Effector memory CD8-positive, alpha-beta T cell (primary cell): ENCODE measurements around the gene ACSS2.
A peak's percentile ranks its signal among the peaks of the same experiment; 100 is the strongest.
"Not testable (repeated sequence)": the region's sequence is repeated elsewhere in the genome, so short reads cannot be mapped to it uniquely, and the experiment has no call there.

Source experiments
- ATAC-seq: fragments of 150-1000 bp; cut with Tn5 transposase; replicated peaks from 2 replicates; pipeline ENCODE4 v1.10.0; 2021; ENCODE audit warnings: mild to moderate bottlenecking, moderate library complexity
- DNase-seq, 3 experiments: peaks; one replicate each; pipeline ENCODE4 v3.0.0; 2021
- H3K27ac Mint-ChIP-seq, 2 donors: one replicate each; pipeline ENCODE4 v1.8.0; 2022; ENCODE audit warnings: mild to moderate bottlenecking in 2 of 2, mixed read lengths in 2 of 2, moderate library complexity in 2 of 2
- H3K27me3 Mint-ChIP-seq, 2 donors: one replicate each; pipeline ENCODE4 v1.8.0; 2022; ENCODE audit warnings: mixed read lengths in 2 of 2
- H3K36me3 Mint-ChIP-seq: one replicate; pipeline ENCODE4 v1.8.0; 2022; ENCODE audit warnings: mild to moderate bottlenecking, moderate library complexity, mixed read lengths; ENCODE audit not compliant: insufficient read depth
- H3K4me1 Mint-ChIP-seq, 2 donors: one replicate each; pipeline ENCODE4 v1.8.0; 2022; ENCODE audit warnings: low read depth in 2 of 2, mixed read lengths in 2 of 2
- H3K4me3 Mint-ChIP-seq, 2 donors: one replicate each; pipeline ENCODE4 v1.8.0; 2022; ENCODE audit warnings: mild to moderate bottlenecking in 2 of 2, mixed read lengths in 2 of 2, moderate library complexity in 2 of 2
- H3K9me3 Mint-ChIP-seq, 2 donors: one replicate each; pipeline ENCODE4 v1.8.0; 2022; ENCODE audit warnings: mixed read lengths in 2 of 2

The ACSS2 gene

DNA sequence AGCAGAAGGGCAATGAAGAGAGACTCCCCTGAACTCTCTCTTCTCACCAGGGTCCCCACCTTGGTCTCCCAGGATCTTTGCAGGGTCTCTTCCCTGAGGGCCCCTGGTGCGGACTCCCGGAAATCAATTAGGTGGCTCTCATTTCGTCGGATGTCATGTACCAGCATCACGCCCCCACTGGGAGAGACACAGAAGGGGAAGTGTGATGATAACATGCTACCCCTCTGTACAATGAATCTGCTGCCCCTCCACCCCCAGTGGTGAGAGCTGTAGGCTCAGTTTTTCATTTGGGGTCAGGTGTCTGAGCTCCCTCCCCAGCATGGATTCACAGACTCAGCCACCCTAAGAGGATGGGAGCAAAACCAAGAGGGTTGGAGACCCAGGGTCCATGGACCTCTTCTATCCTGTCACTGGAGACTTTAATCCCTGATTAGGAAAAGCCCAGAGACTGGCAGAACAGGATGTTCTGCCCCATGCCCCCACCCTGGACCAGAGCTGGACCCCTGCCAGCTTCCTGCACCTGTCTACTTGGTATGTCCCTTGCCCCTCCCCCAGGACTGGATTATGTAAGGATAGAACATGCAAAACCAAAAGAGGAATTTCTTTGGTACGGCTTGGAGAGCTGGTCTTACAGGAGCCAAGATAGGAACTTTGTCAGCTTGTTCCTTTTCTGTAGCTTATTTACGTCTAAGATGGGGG is 14.9 kb upstream of the ACSS2 start:
- Mint-ChIP-seq H3K4me3 (no peak overlapping the region), H3K4me1 (peaks cover 0 to 13% of the 10 kb centered on the region in 2 donors), H3K9me3 (no peaks in the 10 kb centered on the region), H3K27ac (no peak overlapping the region), H3K36me3 (peaks cover 4% of the 10 kb centered on the region), H3K27me3 (no peaks in the 10 kb centered on the region)
- ATAC-seq (no peak), DNase-seq (no peak)

DNA sequence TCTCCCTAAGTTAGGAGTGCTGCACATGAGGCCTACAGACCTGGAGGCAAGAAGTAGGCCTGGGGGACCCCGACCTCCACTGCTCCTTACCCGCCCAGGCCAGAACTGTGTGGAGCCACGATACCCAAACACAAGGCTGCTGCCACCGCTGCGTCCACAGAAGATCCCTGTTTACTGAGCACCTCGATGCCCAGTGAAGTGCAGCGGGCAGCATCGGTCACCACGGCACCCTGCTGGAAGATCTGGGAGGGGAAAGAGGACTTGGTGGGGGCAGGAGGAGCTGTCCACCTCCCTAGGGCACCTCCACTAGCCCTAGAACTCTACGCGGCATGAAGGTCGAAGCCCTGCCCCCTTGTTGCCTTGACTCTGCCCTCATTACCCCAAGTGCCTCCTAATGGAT is 13.7 kb upstream of the ACSS2 start:
- no peaks in the 10 kb centered on the region for H3K27me3 Mint-ChIP-seq
- H3K27ac Mint-ChIP-seq = peak overlapping the region in 1 of 2 donors; percentile 59
- no peak for ATAC-seq
- H3K4me3 Mint-ChIP-seq = no peak overlapping the region
- peaks cover 4% of the 10 kb centered on the region for H3K36me3 Mint-ChIP-seq
- DNase-seq = no peak
- H3K4me1 Mint-ChIP-seq = peaks cover 0 to 13% of the 10 kb centered on the region in 2 donors
- no peaks in the 10 kb centered on the region for H3K9me3 Mint-ChIP-seq

DNA sequence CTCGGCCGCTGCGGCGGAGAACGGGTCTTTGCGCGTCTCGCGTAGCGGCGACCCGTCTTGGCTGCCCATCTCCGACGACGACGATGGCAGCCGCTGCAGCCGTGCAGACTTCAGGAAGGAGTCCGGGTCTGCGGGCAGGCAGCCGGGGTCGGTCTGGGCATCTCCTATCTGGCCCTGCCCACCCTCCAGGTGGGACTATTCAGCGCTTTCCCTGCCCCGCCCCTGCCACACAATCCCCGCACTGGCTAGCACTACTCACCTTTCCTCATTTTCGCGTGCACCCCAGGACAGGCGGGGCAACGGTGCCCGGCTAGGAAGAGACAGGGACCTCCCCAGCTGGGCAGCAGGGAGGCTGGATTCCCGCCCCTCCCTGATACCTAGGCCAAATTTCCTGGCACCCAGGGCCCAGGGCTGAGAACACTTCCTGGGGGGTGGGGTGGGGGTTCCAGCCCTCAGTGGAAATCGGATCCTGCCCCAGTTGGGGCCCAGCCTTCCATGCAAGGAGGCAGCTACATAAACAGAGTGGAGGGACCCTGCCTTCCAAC is 12.9 kb upstream of the ACSS2 start:
- Mint-ChIP-seq H3K27ac (peak overlapping the region in 1 of 2 donors; percentile 59), H3K4me3 (no peak overlapping the region), H3K27me3 (no peaks in the 10 kb centered on the region), H3K9me3 (no peaks in the 10 kb centered on the region), H3K36me3 (peaks cover 4% of the 10 kb centered on the region), H3K4me1 (peaks cover 0 to 13% of the 10 kb centered on the region in 2 donors)
- ATAC-seq = no peak
- no peak for DNase-seq

DNA sequence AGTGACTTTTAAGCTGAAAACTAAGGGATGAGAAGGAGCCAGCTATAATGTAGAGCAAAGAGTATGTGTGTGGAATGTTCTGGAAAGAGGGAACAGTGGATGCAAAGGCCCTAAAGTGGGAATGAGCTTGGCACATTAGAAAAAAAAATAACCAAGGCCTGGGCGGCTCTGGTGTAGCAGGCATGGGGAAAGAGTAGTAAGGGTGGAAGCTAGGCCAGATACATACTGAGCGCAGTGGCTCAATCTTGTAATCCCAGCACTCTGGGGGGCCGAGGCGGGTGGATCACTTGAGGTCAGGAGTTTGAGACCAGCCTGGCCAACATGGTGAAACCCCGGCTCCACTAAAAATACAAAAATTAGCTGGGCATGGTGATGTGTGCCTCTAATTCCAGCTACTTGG is 12.2 kb upstream of the ACSS2 start:
- Mint-ChIP-seq H3K27me3 (no peaks in the 10 kb centered on the region), H3K9me3 (no peaks in the 10 kb centered on the region), H3K27ac (peak overlapping the region in 1 of 2 donors; percentile 1), H3K4me1 (peaks cover 0 to 13% of the 10 kb centered on the region in 2 donors), H3K4me3 (no peak overlapping the region), H3K36me3 (peaks cover 4% of the 10 kb centered on the region)
- DNase-seq (no peak), ATAC-seq (no peak)

DNA sequence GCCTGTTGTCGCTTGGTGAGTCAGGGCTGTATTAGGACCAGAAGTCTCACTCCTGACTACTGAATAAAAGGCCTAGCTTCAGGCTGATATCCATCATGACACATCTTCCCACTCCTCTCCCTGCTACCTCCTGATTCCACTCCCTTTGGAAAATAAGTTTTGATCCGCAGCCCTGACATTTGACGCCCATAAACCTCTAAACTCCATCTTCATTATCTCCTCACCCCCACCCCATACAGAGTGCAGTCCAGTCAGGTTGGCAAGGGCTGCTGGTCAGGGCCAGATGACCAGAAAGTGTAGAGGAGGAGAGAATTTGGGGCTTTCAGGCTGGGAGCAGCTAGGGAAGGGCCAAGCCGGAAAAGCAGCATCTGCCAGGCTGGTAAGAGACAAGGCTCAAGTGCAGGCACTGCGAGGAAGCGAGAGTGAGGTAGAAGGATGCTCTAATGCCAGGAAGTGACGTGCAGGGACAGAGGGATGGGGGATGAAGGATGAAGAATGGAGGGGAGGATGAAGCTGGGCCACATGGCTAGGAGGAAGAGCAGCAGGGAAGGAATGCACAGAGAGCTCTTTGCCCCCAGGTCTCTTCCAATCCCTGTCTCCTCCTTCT is 5.0 kb upstream of the ACSS2 start:
- H3K4me1 Mint-ChIP-seq = peaks cover 29 to 40% of the 10 kb centered on the region in 2 donors
- peaks cover 3% of the 10 kb centered on the region for H3K36me3 Mint-ChIP-seq
- H3K27ac Mint-ChIP-seq = peak overlapping the region; percentile 0 to 2
- H3K4me3 Mint-ChIP-seq = peak overlapping the region; percentile 83 to 89
- no peaks in the 10 kb centered on the region for H3K27me3 Mint-ChIP-seq
- ATAC-seq (no peak), DNase-seq (no peak)
- H3K9me3 Mint-ChIP-seq = no peaks in the 10 kb centered on the region

DNA sequence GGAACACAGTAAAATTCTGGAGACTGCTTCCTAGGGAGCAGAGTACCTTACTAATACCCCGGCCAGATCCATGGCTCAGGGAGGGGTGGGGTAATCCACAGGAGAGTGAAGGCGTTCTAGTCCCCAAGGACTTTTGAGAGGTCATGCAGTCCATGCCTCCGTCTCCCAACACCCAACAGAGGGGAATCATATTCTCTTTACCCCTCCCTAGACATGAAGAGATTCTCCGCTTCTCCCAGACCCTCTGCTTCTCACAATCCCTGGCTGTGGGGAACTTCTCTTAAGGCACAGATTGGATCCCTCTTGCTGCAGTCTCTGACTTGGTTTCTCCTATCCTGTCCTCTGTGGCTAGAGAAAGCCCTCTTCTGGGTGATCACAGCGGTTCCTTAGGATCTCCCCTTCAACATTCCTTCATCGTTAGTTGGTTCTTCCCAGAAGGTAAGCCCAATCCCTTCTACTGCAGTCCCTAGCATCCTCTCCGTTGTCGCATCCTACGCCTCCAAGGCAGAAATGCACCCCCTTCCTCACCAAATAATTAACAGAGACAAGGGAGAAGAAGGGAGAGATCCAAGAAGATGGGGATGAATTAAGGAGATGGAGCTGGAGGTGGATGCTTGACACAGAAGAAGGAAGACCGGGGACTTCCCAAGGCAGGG is 4.3 kb upstream of the ACSS2 start:
- peaks cover 4% of the 10 kb centered on the region for H3K36me3 Mint-ChIP-seq
- ATAC-seq (no peak), DNase-seq (no peak)
- H3K27ac Mint-ChIP-seq = peak overlapping the region; percentile 41 to 71
- H3K27me3 Mint-ChIP-seq = no peaks in the 10 kb centered on the region
- peak overlapping the region; percentile 83 to 89 for H3K4me3 Mint-ChIP-seq
- H3K4me1 Mint-ChIP-seq = peaks cover 32 to 45% of the 10 kb centered on the region in 2 donors
- H3K9me3 Mint-ChIP-seq = no peaks in the 10 kb centered on the region

DNA sequence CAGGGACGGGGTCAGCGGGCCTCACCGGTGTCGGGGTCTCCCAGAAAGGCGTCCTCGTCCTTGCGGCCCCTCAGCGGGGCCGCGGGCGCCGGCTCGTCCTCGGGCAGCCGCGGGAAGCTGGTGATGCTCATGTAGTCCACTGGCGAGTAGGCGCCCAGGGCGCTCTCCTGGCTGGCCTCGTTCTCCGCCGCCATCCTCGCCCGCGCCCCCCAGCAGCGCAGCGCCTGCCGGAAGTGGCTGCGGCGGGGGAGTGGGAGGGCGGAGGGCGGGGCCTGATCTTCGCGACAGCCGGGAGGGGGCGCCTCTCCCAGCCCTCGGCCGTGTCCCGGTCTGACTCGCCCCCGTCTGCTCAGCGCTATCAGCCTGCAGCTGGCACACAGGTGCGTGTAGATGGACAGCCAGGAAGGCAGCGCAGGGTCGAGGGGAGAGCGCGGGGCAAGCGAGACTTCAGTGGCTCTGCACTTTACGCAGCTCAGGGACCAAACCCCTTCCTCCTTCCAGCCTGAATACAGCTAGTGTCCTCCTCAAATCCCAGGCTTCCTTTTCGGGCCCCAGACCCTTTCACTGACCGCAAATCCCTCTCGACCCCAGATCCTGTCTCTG is 3.7 kb upstream of the ACSS2 start, which contains the start of gene GGT7:
TSS of gene GGT7 (minus strand) at position 235 of the 603 bp plus-strand sequence. CDS start at position 194, 41 bp downstream.
- H3K27me3 Mint-ChIP-seq = no peaks in the 10 kb centered on the region

DNA sequence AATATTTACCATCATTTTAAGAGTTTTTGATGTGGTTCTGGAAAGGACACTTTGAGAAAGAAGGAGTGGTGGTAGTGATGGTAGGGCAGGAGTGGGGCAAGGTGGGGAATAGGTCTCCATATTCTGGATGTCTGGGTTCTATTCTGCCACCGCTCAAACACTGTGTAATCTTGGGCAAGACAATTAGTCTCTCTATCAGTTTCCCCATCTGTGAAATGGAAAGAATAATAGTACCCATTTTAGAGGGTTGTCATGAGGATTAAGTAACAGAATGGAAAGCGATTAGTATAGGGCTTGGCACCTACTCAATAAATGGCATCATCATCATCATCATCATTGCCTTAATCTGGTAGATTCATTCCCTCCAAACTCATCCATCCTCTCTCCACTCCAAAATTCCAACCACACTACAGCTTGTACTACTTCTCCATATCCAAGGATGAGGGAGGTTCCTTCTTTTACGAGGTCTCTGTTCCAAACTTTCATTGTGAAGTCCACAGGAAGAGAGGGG is 2.8 kb upstream of the ACSS2 start:
- Mint-ChIP-seq H3K9me3 (no peaks in the 10 kb centered on the region), H3K27me3 (no peaks in the 10 kb centered on the region), H3K4me1 (peaks cover 32 to 47% of the 10 kb centered on the region in 2 donors), H3K27ac (peak overlapping the region; percentile 21 to 89), H3K36me3 (peaks cover 4% of the 10 kb centered on the region), H3K4me3 (peak overlapping the region; percentile 83 to 89)
- no peak for ATAC-seq
- DNase-seq = no peak

More for the DNA sequence above, 3.7 kb upstream of the ACSS2 start, which contains the start of gene GGT7:
- no peaks in the 10 kb centered on the region for H3K9me3 Mint-ChIP-seq
- H3K4me3 Mint-ChIP-seq = peak within 1 kb of the TSS; percentile 83 to 89
- H3K36me3 Mint-ChIP-seq = peaks cover 4% of the 10 kb centered on the region
- ATAC-seq (peak; percentile 75), DNase-seq (peak; percentile 81 to 86 (median 84))
- peak within 1 kb of the TSS; percentile 41 to 89 for H3K27ac Mint-ChIP-seq
- peaks cover 32 to 47% of the 10 kb centered on the region in 2 donors for H3K4me1 Mint-ChIP-seq

DNA sequence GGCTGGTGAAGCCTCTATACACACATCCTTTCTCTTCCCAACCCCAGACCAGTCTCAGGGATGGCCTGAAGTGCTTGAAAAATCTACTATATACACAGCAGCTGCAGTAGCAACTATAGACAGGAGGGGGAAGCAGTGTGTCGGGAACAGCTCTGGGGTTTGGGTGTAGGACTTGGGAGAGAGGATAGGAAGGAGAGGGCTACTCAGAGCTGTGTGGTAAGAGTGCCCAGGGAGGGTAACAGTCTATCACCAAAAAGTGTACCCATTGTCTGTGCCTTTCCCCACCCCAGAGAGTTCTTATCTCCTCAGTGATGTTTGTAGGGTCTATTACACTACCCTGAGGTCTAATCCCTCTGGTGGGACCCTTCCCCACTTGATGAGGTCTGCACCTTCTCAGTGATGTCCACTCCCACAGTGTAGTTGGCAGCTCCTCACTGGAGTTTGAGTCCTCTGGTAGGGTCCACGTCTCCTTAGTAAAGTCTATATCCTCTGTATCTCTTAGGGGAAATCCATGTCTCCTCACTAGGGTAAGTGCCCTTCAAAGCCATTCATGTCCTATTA is 2.2 kb upstream of the ACSS2 start:
- H3K4me1 Mint-ChIP-seq = peaks cover 32 to 48% of the 10 kb centered on the region in 2 donors
- peak overlapping the region; percentile 83 to 89 for H3K4me3 Mint-ChIP-seq
- H3K9me3 Mint-ChIP-seq = no peaks in the 10 kb centered on the region
- ATAC-seq (no peak), DNase-seq (peak in 1 of 3 experiments; percentile 26)
- peak overlapping the region in 1 of 2 donors; percentile 89 for H3K27ac Mint-ChIP-seq
- peaks cover 4% of the 10 kb centered on the region for H3K36me3 Mint-ChIP-seq
- H3K27me3 Mint-ChIP-seq = no peaks in the 10 kb centered on the region

DNA sequence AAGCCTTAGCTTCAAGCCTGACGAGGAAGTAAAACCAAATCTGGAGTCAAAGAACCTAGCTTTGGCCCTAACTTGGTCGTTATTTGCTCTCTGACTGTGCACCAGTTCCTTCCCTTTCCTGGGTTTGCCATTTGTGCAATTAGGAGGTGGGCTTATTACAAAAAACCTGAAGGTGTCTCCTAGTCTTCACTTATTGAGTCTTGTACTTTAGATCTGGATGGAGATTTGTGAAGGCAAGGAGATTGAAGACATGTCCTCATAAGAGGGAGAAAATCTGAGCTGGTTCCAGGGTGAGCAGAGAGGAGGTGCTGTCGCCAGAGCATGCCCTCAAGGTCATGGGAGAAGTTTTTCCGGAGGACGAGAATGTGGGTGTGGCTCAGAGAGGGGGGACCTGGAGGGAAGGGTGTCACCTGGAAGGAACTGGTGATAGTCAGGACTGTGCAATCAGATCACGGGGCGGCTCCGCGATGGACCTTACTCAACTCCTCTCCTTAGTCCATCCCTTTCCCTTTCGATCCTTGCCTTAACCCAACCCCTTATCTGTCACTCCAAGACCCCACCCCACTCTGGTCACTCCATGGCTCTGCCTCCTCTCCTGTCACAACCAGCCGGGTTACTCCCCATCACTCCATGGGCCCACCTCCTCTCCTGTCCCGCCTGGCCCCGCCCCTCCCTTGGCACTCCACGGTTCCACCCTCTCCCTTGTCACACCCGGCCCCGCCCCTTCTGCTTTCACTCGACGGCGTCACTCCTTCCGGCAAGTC is 588 bp upstream of the ACSS2 start:
- DNase-seq (no peak), ATAC-seq (peak; percentile 65)
- Mint-ChIP-seq H3K36me3 (peaks cover 4% of the 10 kb centered on the region), H3K4me1 (peaks cover 34 to 50% of the 10 kb centered on the region in 2 donors), H3K4me3 (peak overlapping the region; percentile 79 to 89), H3K9me3 (no peaks in the 10 kb centered on the region), H3K27me3 (no peaks in the 10 kb centered on the region), H3K27ac (peak overlapping the region; percentile 39 to 85)

DNA sequence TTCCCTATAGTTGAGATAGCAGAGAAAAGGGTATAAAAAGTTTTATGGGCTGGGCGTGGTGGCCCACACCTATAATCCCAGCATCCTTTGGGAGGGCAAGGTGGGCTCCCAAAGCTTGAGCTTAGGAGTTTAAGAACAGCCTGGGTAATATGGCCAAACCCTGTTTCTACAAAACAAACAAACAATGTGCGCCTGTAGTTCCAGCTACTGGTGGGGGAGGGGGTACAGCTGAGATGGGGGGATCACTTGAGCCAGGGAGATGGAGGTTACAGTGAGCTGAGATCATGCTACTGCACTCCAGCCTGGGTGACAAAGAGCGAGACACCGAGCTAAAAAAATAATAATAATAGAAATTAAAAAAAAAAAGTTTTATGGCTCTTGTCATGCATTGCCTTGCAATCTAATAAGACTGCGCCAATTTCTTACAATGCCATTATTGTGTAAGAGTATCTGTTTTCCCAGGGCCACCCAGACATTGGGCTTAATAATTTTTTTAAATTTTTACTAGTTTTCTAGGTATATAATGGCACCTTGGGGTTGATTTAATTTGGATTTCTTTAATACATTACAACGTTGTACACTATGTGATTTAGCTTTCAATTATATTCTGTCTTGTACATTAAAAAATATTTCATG is 3.9 kb downstream of the ACSS2 start:
- no peak overlapping the region for H3K27ac Mint-ChIP-seq
- H3K36me3 Mint-ChIP-seq = peaks cover 4% of the 10 kb centered on the region
- H3K4me1 Mint-ChIP-seq = peaks cover 8 to 19% of the 10 kb centered on the region in 2 donors
- H3K27me3 Mint-ChIP-seq = no peaks in the 10 kb centered on the region
- ATAC-seq (no peak), DNase-seq (no peak)
- H3K4me3 Mint-ChIP-seq = no peak overlapping the region
- H3K9me3 Mint-ChIP-seq = no peaks in the 10 kb centered on the region

DNA sequence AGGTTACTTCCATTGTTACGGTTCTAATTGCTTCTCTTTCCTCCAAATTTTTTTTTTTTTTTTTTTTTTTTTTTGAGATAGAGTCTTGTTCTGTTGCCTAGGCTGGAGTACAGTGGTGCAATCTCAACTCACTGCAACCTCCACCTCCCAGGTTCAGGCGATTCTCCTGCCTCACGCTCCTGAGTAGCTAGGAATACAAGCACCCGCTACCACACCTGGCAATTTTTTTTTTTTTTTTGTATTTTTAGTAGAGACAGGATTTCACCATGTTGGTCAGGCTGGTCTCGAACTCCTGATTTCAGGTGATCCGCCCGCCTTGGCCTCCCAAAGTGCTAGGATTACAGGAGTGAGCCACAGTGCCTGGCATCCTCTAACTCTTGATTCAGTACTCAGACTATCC is 4.6 kb downstream of the ACSS2 start:
- not testable (repeated sequence) for H3K9me3 Mint-ChIP-seq, H3K27me3 Mint-ChIP-seq, H3K27ac Mint-ChIP-seq, DNase-seq, ATAC-seq, H3K36me3 Mint-ChIP-seq, H3K4me3 Mint-ChIP-seq
- H3K4me1 Mint-ChIP-seq = peaks cover 8 to 14% of the 10 kb centered on the region in 2 donors
